ENCODE measurements around the gene DPYSL5. TPM values are rescaled to one million over a fixed set of nuclear protein-coding genes. Genes with fewer than 3 reads are reported as not detected.

DPYSL5 gene
- polyA plus RNA-seq, 2 of the 4 experiments (the other 2 are of a cell fraction) = 2.5 to 8.2 TPM

DNA sequence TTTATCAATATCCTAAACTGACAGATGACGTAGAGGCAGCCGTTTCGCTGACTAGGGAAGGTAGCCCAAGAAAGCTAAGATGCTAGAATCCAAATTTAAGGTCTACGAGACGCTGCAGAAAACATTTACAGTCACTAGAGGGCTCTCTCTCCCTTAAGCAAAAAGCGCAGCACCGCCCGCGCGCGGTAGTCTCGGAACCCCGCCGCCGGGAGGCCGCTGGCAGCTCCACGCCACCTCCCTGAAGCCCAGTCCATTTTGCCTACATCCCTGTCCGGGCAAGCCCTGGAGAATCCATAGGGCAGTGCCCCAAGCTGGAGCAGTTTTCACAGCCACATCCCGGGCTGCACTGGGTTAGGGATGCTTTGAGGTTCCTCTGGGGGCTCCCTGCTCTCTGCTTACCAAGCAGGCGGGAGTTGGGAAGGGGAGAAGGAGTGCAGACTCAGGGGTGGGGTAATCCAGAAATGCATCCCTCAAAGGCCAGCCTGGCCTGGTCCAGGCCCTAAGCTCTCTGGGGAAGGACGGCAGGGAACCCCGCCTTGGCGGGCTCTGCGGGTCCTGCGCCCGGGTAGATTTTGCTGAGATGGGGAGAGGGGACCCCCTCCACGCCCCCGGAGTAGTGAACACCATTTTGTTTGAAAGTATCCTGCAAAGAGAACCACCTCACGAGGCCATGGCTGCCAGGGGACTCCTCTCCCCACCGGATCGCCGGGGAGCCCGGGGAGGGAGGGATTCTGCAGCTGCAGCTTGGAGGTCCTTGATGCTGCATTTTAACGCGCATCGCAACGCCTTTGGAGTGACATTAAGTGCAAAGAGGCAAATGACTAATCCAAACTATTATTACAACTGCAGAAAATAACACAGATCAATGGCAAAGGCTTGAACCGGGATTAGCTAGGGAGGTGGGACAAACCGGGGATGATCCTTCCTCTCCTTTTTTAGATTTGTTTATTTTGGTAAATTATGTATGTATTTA, 1.3 kb upstream of the DPYSL5 start (continued):
- TF ChIP-seq, protein P1, sequence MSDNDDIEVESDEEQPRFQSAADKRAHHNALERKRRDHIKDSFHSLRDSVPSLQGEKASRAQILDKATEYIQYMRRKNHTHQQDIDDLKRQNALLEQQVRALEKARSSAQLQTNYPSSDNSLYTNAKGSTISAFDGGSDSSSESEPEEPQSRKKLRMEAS (IDR thresholded peaks at IDR 0.05) = peak; percentile 54; the same call in 1 of the 2 replicates
- TF ChIP-seq RNF2 (IDR thresholded peaks at IDR 0.05; ENCODE audit: borderline replicate concordance, low read depth) = no peak
- TF ChIP-seq SMC3 (IDR thresholded peaks at IDR 0.05) = peak; percentile 88
- TF ChIP-seq CBX2 (IDR thresholded peaks at IDR 0.05; ENCODE audit: borderline replicate concordance, low read depth) = no peak
- TF ChIP-seq, protein P2, sequence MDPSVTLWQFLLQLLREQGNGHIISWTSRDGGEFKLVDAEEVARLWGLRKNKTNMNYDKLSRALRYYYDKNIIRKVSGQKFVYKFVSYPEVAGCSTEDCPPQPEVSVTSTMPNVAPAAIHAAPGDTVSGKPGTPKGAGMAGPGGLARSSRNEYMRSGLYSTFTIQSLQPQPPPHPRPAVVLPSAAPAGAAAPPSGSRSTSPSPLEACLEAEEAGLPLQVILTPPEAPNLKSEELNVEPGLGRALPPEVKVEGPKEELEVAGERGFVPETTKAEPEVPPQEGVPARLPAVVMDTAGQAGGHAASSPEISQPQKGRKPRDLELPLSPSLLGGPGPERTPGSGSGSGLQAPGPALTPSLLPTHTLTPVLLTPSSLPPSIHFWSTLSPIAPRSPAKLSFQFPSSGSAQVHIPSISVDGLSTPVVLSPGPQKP (IDR thresholded peaks at IDR 0.05; ENCODE audit: low read depth, low read length) = no peak
- no peak for TF ChIP-seq RARB (CRISPR knock-in tag; IDR thresholded peaks at IDR 0.05)
- TF ChIP-seq ZC3H11A (IDR thresholded peaks at IDR 0.05) = no peak
- no peak for TF ChIP-seq JUNB (IDR thresholded peaks at IDR 0.05)
- no peak for TF ChIP-seq HOXB13 (CRISPR knock-in tag; IDR thresholded peaks at IDR 0.05; ENCODE audit: low read depth)
- no peak for TF ChIP-seq CHD4 (IDR thresholded peaks at IDR 0.05; ENCODE audit: borderline replicate concordance)
- no peak for TF ChIP-seq MYC (IDR thresholded peaks at IDR 0.05; ENCODE audit: borderline replicate concordance, low read length)
- TF ChIP-seq FOSB (CRISPR knock-in tag; IDR thresholded peaks at IDR 0.05) = no peak
- no peak for TF ChIP-seq PHF8 (IDR thresholded peaks at IDR 0.05; ENCODE audit: borderline replicate concordance, low read depth)
- no peak for TF ChIP-seq CBX8 (IDR thresholded peaks at IDR 0.05)
- no peak for TF ChIP-seq NR3C1 (IDR thresholded peaks at IDR 0.05)
- TF ChIP-seq, protein P3, sequence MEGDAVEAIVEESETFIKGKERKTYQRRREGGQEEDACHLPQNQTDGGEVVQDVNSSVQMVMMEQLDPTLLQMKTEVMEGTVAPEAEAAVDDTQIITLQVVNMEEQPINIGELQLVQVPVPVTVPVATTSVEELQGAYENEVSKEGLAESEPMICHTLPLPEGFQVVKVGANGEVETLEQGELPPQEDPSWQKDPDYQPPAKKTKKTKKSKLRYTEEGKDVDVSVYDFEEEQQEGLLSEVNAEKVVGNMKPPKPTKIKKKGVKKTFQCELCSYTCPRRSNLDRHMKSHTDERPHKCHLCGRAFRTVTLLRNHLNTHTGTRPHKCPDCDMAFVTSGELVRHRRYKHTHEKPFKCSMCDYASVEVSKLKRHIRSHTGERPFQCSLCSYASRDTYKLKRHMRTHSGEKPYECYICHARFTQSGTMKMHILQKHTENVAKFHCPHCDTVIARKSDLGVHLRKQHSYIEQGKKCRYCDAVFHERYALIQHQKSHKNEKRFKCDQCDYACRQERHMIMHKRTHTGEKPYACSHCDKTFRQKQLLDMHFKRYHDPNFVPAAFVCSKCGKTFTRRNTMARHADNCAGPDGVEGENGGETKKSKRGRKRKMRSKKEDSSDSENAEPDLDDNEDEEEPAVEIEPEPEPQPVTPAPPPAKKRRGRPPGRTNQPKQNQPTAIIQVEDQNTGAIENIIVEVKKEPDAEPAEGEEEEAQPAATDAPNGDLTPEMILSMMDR (IDR thresholded peaks at IDR 0.05) = peak; percentile 97

DNA sequence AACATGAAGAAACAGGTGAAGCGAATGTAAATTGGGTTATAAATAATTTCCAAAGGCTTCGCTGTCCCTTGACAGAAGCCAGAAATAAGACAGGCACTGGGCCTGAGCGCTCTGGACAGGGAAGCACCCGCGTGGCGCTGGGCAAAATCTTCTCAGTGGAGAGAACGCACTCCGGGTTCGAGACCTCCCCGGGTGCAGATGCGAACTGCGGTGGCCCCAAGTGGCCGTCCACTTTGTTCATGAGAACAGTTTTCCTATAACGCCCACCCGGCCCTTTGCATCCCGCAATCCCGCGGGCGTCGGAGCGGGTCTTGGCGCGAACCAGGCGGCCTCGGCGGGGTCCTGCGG, 651 bp upstream of the DPYSL5 start:
- ATAC-seq (no peak), FAIRE-seq (no peak), DNase-seq (ENCODE audit: low read depth in 1 of 2, low spot score in 1 of 2) (no peak)
- POLR2A ChIA-PET = interaction anchor here (1.5 kb wide), 1 partner anchor 75 kb away, joined by 5 read pairs; no protein-coding TSS in a partner anchor
- TF ChIP-seq NFE2L2 (conservative IDR thresholded peaks at IDR 0.05; ENCODE audit: low read length) = no peak
- Histone ChIP-seq H3K27ac (peak overlapping the region; percentile 66 to 82; a peak in 5 of 6 replicates), H3K4me1 (peaks cover 12% of the 10 kb centered on the region; the same call in 2 of the 3 replicates), H3K9me3 (no peaks in the 10 kb centered on the region), H3K4me2 (peak overlapping the region; percentile 98), H3K4me3 (peak overlapping the region; percentile 91)
- 71% methylated on average over 24 of the region's 27 CpGs for WGBS (ENCODE audit: missing lambda C conversion rate)
- CTCF ChIA-PET = interaction anchor here (0.9 to 25.2 kb wide), 35 partner anchors 12 to 456 kb away, joined by 3 to 669 read pairs (median 11); partner anchors contain the start of genes KHK, MAPRE3, OST4 and TRIM54

DNA sequence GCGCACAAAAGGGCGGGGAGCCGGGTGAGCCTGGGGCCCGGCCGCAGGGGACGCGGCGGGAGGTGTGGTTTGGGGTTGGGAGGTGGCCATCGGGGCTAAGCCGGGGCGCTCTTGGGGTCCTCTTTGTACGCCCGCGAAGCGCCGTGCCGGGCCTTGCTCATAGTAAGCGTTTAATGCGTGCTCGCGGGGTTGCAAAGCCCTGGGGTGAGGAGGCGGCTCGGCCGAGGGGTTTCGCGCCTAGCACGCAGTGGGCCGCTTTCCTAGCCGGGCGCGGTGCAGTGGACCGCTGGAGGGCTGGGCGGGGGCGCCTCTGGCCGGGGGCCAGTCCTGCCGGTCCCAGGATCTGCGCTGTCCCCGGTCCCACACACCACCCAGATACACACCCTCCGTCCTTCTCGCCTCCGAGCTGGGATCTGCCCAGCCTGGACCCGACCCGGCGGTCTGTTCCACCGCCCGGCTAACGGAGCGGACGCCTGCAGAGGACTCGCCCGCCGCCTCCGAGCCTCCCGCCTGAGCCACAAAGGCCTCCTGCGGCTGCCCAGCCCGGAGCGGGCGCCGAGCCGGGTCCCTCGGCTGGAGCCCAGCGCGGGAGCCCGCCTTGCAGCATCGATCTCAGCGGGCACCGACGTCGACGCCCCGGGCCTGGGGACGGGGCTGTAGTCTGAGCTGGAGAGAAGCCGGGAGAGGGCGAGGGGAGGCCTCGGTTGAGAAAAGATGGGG, 564 bp downstream of the DPYSL5 start:
- H3K4me2 ChIP-seq = peak overlapping the region; percentile 98
- POLR2A ChIA-PET = no interaction called here
- peak overlapping the region; percentile 66 to 82 for H3K27ac ChIP-seq
- H3K4me1 ChIP-seq = peaks cover 12% of the 10 kb centered on the region; the same call in 2 of the 3 replicates
- DNase-seq (ENCODE audit: low read depth in 1 of 2, low spot score in 1 of 2) (peak in 1 of 2 experiments; percentile 38), FAIRE-seq (no peak), ATAC-seq (peak; percentile 54 to 80)
- WGBS (ENCODE audit: missing lambda C conversion rate) = 7% methylated on average over 14 of the region's 75 CpGs
- CTCF ChIA-PET = interaction anchor here (1.1 to 25.2 kb wide), 10 partner anchors 11 to 244 kb away, joined by 3 to 669 read pairs (median 39); no protein-coding TSS in a partner anchor
- TF ChIP-seq EHMT2 (IDR thresholded peaks at IDR 0.05; ENCODE audit: low read depth) = no peak
- TF ChIP-seq, protein P1 (IDR thresholded peaks at IDR 0.05) = peak; percentile 11; the same call in 1 of the 2 replicates
- TF ChIP-seq, protein P4, sequence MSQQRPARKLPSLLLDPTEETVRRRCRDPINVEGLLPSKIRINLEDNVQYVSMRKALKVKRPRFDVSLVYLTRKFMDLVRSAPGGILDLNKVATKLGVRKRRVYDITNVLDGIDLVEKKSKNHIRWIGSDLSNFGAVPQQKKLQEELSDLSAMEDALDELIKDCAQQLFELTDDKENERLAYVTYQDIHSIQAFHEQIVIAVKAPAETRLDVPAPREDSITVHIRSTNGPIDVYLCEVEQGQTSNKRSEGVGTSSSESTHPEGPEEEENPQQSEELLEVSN (IDR thresholded peaks at IDR 0.05; ENCODE audit: borderline replicate concordance, low read depth) = peak; percentile 69; the same call in 1 of the 2 replicates
- TF ChIP-seq RNF2 (IDR thresholded peaks at IDR 0.05; ENCODE audit: borderline replicate concordance, low read depth) = peak; percentile 83; the same call in 1 of the 2 replicates
- peak overlapping the region; percentile 91 for H3K4me3 ChIP-seq
- no peaks in the 10 kb centered on the region for H3K9me3 ChIP-seq

All from A549 (cell line).